SK-N-SH treated with all-trans-retinoic acid at 6 μM for 48 hours (cell line): Measurements from ENCODE around the gene SYNJ2.

ENCODE experiments used
- CSDC2 ChIP-seq: fragments of 250-450 bp; sonication (Bioruptor Pico); IDR thresholded peaks from 2 replicates; pipeline ENCODE4 v1.5.0; 2020; ENCODE audit warnings: mild to moderate bottlenecking, moderate library complexity
- ESRRG ChIP-seq: fragments of 250-450 bp; sonication (Bioruptor Pico); IDR thresholded peaks from 2 replicates; pipeline ENCODE4 v1.6.1; 2021; ENCODE audit warnings: mild to moderate bottlenecking
- PATZ1 ChIP-seq: fragments of 250-450 bp; sonication (Bioruptor Pico); IDR thresholded peaks from 2 replicates; pipeline ENCODE4 v1.8.0; 2020; ENCODE audit warnings: mild to moderate bottlenecking, moderate library complexity, borderline replicate concordance
- SNAI2 ChIP-seq: fragments of 250-450 bp; sonication (Bioruptor Pico); IDR thresholded peaks from 2 replicates; pipeline ENCODE4 v1.5.0; 2020; ENCODE audit warnings: mild to moderate bottlenecking, moderate library complexity
- ZFP3 ChIP-seq: fragments of 250-450 bp; sonication (Bioruptor Pico); IDR thresholded peaks from 2 replicates; pipeline ENCODE4 v1.5.0; 2020; ENCODE audit warnings: mild to moderate bottlenecking, moderate library complexity
- TF ChIP-seq, protein P1 (sequence below): fragments of 250-450 bp; sonication (Bioruptor Pico); IDR thresholded peaks from 2 replicates; pipeline ENCODE4 v1.5.0; 2020; ENCODE audit warnings: mild to moderate bottlenecking, moderate library complexity
- TF ChIP-seq, protein P2 (sequence below): fragments of 250-450 bp; sonication (Bioruptor Pico); IDR thresholded peaks from 2 replicates; pipeline ENCODE4 v1.5.1; 2021; ENCODE audit warnings: mild to moderate bottlenecking, moderate library complexity
- TF ChIP-seq, protein P3 (sequence below): fragments of 250-450 bp; sonication (Bioruptor Pico); IDR thresholded peaks from 2 replicates; pipeline ENCODE4 v1.8.0; 2021; ENCODE audit warnings: low read depth, mild to moderate bottlenecking, moderate library complexity, borderline replicate concordance

- TF ChIP-seq PATZ1 (CRISPR knock-in tag) (no peak), ZFP3 (CRISPR knock-in tag) (no peak), ESRRG (CRISPR knock-in tag) (no peak), SNAI2 (CRISPR knock-in tag) (no peak), CSDC2 (CRISPR knock-in tag) (no peak)
- TF ChIP-seq, protein P1, sequence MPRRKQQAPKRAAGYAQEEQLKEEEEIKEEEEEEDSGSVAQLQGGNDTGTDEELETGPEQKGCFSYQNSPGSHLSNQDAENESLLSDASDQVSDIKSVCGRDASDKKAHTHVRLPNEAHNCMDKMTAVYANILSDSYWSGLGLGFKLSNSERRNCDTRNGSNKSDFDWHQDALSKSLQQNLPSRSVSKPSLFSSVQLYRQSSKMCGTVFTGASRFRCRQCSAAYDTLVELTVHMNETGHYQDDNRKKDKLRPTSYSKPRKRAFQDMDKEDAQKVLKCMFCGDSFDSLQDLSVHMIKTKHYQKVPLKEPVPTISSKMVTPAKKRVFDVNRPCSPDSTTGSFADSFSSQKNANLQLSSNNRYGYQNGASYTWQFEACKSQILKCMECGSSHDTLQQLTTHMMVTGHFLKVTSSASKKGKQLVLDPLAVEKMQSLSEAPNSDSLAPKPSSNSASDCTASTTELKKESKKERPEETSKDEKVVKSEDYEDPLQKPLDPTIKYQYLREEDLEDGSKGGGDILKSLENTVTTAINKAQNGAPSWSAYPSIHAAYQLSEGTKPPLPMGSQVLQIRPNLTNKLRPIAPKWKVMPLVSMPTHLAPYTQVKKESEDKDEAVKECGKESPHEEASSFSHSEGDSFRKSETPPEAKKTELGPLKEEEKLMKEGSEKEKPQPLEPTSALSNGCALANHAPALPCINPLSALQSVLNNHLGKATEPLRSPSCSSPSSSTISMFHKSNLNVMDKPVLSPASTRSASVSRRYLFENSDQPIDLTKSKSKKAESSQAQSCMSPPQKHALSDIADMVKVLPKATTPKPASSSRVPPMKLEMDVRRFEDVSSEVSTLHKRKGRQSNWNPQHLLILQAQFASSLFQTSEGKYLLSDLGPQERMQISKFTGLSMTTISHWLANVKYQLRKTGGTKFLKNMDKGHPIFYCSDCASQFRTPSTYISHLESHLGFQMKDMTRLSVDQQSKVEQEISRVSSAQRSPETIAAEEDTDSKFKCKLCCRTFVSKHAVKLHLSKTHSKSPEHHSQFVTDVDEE (CRISPR knock-in tag) = no peak
- TF ChIP-seq, protein P2, sequence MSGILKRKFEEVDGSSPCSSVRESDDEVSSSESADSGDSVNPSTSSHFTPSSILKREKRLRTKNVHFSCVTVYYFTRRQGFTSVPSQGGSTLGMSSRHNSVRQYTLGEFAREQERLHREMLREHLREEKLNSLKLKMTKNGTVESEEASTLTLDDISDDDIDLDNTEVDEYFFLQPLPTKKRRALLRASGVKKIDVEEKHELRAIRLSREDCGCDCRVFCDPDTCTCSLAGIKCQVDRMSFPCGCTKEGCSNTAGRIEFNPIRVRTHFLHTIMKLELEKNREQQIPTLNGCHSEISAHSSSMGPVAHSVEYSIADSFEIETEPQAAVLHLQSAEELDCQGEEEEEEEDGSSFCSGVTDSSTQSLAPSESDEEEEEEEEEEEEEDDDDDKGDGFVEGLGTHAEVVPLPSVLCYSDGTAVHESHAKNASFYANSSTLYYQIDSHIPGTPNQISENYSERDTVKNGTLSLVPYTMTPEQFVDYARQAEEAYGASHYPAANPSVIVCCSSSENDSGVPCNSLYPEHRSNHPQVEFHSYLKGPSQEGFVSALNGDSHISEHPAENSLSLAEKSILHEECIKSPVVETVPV (CRISPR knock-in tag) = no peak
- TF ChIP-seq, protein P3, sequence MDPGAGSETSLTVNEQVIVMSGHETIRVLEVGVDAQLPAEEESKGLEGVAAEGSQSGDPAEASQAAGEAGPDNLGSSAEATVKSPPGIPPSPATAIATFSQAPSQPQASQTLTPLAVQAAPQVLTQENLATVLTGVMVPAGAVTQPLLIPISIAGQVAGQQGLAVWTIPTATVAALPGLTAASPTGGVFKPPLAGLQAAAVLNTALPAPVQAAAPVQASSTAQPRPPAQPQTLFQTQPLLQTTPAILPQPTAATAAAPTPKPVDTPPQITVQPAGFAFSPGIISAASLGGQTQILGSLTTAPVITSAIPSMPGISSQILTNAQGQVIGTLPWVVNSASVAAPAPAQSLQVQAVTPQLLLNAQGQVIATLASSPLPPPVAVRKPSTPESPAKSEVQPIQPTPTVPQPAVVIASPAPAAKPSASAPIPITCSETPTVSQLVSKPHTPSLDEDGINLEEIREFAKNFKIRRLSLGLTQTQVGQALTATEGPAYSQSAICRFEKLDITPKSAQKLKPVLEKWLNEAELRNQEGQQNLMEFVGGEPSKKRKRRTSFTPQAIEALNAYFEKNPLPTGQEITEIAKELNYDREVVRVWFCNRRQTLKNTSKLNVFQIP (CRISPR knock-in tag) = no peak
Measured at GRCh38 chr6:158085261-158086053, 103.8 kb downstream of the SYNJ2 start.
